HepG2 (cell line): ENCODE measurements around the gene MFSD11. TPM values are rescaled to one million over a fixed set of nuclear protein-coding genes. Genes with fewer than 3 reads are reported as not detected.

Source experiments
- ASH2L ChIP-seq: fragments of 300-600, 200-600 bp; sonication (generic); IDR thresholded peaks from 2 replicates; pipeline ENCODE4 v1.7.0; 2017; ENCODE audit warnings: low read depth, mild to moderate bottlenecking, moderate library complexity, mixed read lengths, low read length; ENCODE audit not compliant: insufficient read length
- ATAD3A ChIP-seq: sonication (generic); formaldehyde crosslinking; IDR thresholded peaks from 2 replicates; pipeline ENCODE4 v1.4.0; 2020; ENCODE audit warnings: missing genetic modification reagents
- CHD4 ChIP-seq: fragments of 200-600 bp; sonication (generic); IDR thresholded peaks from 2 replicates; pipeline ENCODE4 v1.7.0; 2017; ENCODE audit warnings: mild to moderate bottlenecking, low read length, borderline replicate concordance
- FOXP1 ChIP-seq, 2 experiments: fragments of 450-650 bp in 1 of 2; IDR thresholded peaks; 2 replicates each; pipeline ENCODE4 v1.6.1; 2017 to 2018; ENCODE audit warnings: antibody characterized with exemption in 1 of 2
- NFE2L1 ChIP-seq: sonication (generic); formaldehyde crosslinking; IDR thresholded peaks from 2 replicates; pipeline ENCODE4 v1.4.0; 2020; ENCODE audit warnings: missing genetic modification reagents, mild to moderate bottlenecking, borderline replicate concordance
- SIN3B ChIP-seq: fragments of 150-350 bp; IDR thresholded peaks from 2 replicates; pipeline ENCODE4 v1.6.1; 2014; ENCODE audit warnings: low read length
- SP4 ChIP-seq: sonication (generic); formaldehyde crosslinking; IDR thresholded peaks from 2 replicates; pipeline ENCODE4 v1.8.1; 2023; ENCODE audit warnings: mild to moderate bottlenecking, missing genetic modification reagents
- ZNF124 ChIP-seq: sonication (generic); formaldehyde crosslinking; IDR thresholded peaks from 2 replicates; pipeline ENCODE4 v1.4.0; 2020; ENCODE audit warnings: missing genetic modification reagents
- ZNF672 ChIP-seq: sonication (generic); formaldehyde crosslinking; IDR thresholded peaks from 2 replicates; pipeline ENCODE4 v1.8.1; 2022; ENCODE audit warnings: missing genetic modification reagents
- ZNF703 ChIP-seq: sonication (generic); formaldehyde crosslinking; IDR thresholded peaks from 2 replicates; pipeline ENCODE4 v1.5.1; 2020; ENCODE audit warnings: missing genetic modification reagents, mild to moderate bottlenecking, moderate library complexity, borderline replicate concordance
- ZNF761 ChIP-seq: sonication (generic); formaldehyde crosslinking; conservative IDR thresholded peaks from 2 replicates; pipeline ENCODE4 v1.4.0; 2020; ENCODE audit warnings: mild to moderate bottlenecking, missing genetic modification reagents
- ZSCAN12 ChIP-seq: sonication (generic); formaldehyde crosslinking; IDR thresholded peaks from 2 replicates; pipeline ENCODE4 v1.9.0; 2021; ENCODE audit warnings: mild to moderate bottlenecking, missing genetic modification reagents
- polyA plus RNA-seq, 8 experiments: library from polyadenylated mRNA; depleted of rRNA in 3 of 8; stranded (reverse) in 7 of 8; unstranded in 1 of 8; fragments of >200 nt; fragmentation: Illumina TruSeq in 4 of 8; extraction: Trizol in 4 of 8; gene quantifications; 2 replicates each; pipeline versions ENCODE4 v1.2.1 to v1.2.3, GENCODE V29; 2011 to 2016; ENCODE audit warnings: low read depth in 4 of 8, missing spikeins in 1 of 8, mixed read lengths in 1 of 8; ENCODE audit not compliant: insufficient read depth in 1 of 8
- total RNA-seq, 5 experiments: library from RNA; depleted of rRNA; stranded (reverse); fragments of >200 nt; fragmentation: Illumina TruSeq; extraction: Trizol; gene quantifications; 2 replicates each; pipeline ENCODE4 v1.2.3, GENCODE V29; 2016; ENCODE audit warnings: low read depth in 1 of 5
- TF ChIP-seq, protein P1 (sequence below): sonication (generic); formaldehyde crosslinking; IDR thresholded peaks from 2 replicates; pipeline ENCODE4 v1.4.0; 2020; ENCODE audit warnings: missing genetic modification reagents, borderline replicate concordance
- TF ChIP-seq, protein P2 (sequence below): sonication (generic); formaldehyde crosslinking; IDR thresholded peaks from 2 replicates; pipeline ENCODE4 v1.8.0; 2022; ENCODE audit warnings: mild to moderate bottlenecking, missing genetic modification reagents; ENCODE audit not compliant: insufficient replicate concordance
- TF ChIP-seq, protein P3 (sequence below): sonication (generic); formaldehyde crosslinking; conservative IDR thresholded peaks from 2 replicates; pipeline ENCODE4 v1.4.0; 2020; ENCODE audit warnings: mild to moderate bottlenecking, missing genetic modification reagents, moderate library complexity
- TF ChIP-seq, protein P4 (sequence below): sonication (generic); formaldehyde crosslinking; IDR thresholded peaks from 2 replicates; pipeline ENCODE4 v1.8.1; 2023; ENCODE audit warnings: mild to moderate bottlenecking, missing genetic modification reagents, borderline replicate concordance

The MFSD11 gene
- total and polyA plus RNA-seq, 2 of the 13 experiments (the other 11 are each of a cell fraction or from before 2014, with no cell fraction given) = 26.1 to 36.3 TPM

DNA sequence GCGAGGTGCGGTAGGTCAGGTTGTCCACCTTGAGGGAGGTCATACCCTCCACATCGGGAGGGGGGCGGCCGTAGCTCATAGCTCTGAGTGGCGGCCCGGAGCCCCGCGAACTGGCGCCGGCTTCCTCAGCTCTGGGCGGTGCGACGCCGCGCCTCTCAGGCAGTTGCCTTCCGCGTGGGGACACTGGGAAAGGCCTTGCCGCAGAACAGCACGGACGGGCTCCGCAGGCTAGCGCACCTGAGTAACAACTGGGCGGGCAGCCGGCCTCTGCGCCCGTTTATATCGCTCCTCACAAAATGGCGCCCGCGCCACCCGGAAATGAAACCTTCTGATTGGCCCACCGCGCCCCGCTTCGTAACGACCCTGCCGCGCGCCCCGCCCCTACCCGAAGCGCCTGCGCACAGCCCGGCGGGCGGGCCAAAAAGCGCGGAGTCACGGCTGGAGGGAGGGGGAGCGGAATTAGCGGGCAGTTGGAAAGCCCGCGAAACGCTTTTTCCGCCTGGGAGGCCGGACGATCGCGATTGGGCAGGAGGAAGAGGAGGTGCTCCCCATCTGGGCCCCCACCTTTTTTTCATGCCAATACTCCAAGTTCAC, 740 bp upstream of the MFSD11 start, which contains the start of gene SRSF2 (continued):
- peak; percentile 60; the same call in 1 of the 2 replicates for TF ChIP-seq ZNF124 (CRISPR knock-in tag)
- TF ChIP-seq, protein P1, sequence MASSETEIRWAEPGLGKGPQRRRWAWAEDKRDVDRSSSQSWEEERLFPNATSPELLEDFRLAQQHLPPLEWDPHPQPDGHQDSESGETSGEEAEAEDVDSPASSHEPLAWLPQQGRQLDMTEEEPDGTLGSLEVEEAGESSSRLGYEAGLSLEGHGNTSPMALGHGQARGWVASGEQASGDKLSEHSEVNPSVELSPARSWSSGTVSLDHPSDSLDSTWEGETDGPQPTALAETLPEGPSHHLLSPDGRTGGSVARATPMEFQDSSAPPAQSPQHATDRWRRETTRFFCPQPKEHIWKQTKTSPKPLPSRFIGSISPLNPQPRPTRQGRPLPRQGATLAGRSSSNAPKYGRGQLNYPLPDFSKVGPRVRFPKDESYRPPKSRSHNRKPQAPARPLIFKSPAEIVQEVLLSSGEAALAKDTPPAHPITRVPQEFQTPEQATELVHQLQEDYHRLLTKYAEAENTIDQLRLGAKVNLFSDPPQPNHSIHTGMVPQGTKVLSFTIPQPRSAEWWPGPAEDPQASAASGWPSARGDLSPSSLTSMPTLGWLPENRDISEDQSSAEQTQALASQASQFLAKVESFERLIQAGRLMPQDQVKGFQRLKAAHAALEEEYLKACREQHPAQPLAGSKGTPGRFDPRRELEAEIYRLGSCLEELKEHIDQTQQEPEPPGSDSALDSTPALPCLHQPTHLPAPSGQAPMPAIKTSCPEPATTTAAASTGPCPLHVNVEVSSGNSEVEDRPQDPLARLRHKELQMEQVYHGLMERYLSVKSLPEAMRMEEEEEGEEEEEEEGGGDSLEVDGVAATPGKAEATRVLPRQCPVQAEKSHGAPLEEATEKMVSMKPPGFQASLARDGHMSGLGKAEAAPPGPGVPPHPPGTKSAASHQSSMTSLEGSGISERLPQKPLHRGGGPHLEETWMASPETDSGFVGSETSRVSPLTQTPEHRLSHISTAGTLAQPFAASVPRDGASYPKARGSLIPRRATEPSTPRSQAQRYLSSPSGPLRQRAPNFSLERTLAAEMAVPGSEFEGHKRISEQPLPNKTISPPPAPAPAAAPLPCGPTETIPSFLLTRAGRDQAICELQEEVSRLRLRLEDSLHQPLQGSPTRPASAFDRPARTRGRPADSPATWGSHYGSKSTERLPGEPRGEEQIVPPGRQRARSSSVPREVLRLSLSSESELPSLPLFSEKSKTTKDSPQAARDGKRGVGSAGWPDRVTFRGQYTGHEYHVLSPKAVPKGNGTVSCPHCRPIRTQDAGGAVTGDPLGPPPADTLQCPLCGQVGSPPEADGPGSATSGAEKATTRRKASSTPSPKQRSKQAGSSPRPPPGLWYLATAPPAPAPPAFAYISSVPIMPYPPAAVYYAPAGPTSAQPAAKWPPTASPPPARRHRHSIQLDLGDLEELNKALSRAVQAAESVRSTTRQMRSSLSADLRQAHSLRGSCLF (CRISPR knock-in tag) = peak; percentile 82; the same call in 1 of the 2 replicates
- no peak for TF ChIP-seq FOXP1 (IDR thresholded peaks at IDR 0.05)
- peak; percentile 12; the same call in 1 of the 2 replicates for TF ChIP-seq FOXP1 (CRISPR knock-in tag; IDR thresholded peaks at IDR 0.05)
- TF ChIP-seq SIN3B = peak; percentile 64
- TF ChIP-seq ATAD3A (CRISPR knock-in tag) = no peak
- TF ChIP-seq, protein P2, sequence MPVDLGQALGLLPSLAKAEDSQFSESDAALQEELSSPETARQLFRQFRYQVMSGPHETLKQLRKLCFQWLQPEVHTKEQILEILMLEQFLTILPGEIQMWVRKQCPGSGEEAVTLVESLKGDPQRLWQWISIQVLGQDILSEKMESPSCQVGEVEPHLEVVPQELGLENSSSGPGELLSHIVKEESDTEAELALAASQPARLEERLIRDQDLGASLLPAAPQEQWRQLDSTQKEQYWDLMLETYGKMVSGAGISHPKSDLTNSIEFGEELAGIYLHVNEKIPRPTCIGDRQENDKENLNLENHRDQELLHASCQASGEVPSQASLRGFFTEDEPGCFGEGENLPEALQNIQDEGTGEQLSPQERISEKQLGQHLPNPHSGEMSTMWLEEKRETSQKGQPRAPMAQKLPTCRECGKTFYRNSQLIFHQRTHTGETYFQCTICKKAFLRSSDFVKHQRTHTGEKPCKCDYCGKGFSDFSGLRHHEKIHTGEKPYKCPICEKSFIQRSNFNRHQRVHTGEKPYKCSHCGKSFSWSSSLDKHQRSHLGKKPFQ (CRISPR knock-in tag) = peak; percentile 88
- TF ChIP-seq ZNF761 (CRISPR knock-in tag) = no peak; the same call in none of the 2 replicates
- TF ChIP-seq, protein P3, sequence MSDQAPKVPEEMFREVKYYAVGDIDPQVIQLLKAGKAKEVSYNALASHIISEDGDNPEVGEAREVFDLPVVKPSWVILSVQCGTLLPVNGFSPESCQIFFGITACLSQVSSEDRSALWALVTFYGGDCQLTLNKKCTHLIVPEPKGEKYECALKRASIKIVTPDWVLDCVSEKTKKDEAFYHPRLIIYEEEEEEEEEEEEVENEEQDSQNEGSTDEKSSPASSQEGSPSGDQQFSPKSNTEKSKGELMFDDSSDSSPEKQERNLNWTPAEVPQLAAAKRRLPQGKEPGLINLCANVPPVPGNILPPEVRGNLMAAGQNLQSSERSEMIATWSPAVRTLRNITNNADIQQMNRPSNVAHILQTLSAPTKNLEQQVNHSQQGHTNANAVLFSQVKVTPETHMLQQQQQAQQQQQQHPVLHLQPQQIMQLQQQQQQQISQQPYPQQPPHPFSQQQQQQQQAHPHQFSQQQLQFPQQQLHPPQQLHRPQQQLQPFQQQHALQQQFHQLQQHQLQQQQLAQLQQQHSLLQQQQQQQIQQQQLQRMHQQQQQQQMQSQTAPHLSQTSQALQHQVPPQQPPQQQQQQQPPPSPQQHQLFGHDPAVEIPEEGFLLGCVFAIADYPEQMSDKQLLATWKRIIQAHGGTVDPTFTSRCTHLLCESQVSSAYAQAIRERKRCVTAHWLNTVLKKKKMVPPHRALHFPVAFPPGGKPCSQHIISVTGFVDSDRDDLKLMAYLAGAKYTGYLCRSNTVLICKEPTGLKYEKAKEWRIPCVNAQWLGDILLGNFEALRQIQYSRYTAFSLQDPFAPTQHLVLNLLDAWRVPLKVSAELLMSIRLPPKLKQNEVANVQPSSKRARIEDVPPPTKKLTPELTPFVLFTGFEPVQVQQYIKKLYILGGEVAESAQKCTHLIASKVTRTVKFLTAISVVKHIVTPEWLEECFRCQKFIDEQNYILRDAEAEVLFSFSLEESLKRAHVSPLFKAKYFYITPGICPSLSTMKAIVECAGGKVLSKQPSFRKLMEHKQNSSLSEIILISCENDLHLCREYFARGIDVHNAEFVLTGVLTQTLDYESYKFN = no peak
- TF ChIP-seq, protein P4, sequence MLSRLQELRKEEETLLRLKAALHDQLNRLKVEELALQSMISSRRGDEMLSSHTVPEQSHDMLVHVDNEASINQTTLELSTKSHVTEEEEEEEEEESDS (CRISPR knock-in tag) = no peak
- TF ChIP-seq ZNF703 (CRISPR knock-in tag) = peak; percentile 94; the same call in 1 of the 2 replicates
- TF ChIP-seq NFE2L1 = peak; percentile 100
- TF ChIP-seq ZSCAN12 (CRISPR knock-in tag) = peak; percentile 96; the same call in 1 of the 2 replicates
- no peak for TF ChIP-seq CHD4
- TF ChIP-seq ZNF672 (CRISPR knock-in tag) = 0 out of 2 replicates have a peak, but pooled peaks have one; percentile 57
- TF ChIP-seq ASH2L = peak; percentile 9
- peak; percentile 89 for TF ChIP-seq SP4 (CRISPR knock-in tag)
